ENCODE data around the gene GAREM1.

The GAREM1 gene

GRCh38 chr18:32455361-32455760 lies 15.3 kb downstream of the GAREM1 start:
- DNase-seq, result no peak

DNA sequence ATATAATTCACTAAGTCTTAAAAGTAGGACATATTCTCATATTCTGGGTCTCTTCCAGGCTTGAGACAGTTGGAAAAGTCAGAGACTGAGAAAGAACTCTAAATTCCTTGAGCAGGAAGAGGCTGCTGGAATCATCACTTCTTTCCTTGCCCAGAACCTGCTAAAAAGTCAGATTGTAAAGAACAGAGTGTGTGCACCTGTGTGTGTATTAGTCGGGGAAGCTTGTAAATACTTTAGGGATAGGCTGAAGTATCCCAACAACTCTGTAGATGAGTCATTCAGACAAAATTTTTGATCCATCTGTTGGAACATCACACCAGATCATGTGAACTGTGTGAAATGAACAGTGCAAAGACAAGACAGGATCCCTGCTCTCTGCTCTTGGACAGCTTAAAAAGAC lies 16.1 kb downstream of the GAREM1 start:
- DNase-seq, result no peak

GRCh38 chr18:32450874-32451273 lies 19.8 kb downstream of the GAREM1 start:
- no peak for DNase-seq

GRCh38 chr18:32450026-32450691 lies 20.5 kb downstream of the GAREM1 start:
- DNase-seq, result no peak

- DNase-seq, result no peak
These were observed 23.9 kb downstream of the GAREM1 start for GRCh38 chr18:32446780-32447179.

- no peak for DNase-seq
These were observed 24.8 kb downstream of the GAREM1 start for GRCh38 chr18:32445846-32446245.

DNA sequence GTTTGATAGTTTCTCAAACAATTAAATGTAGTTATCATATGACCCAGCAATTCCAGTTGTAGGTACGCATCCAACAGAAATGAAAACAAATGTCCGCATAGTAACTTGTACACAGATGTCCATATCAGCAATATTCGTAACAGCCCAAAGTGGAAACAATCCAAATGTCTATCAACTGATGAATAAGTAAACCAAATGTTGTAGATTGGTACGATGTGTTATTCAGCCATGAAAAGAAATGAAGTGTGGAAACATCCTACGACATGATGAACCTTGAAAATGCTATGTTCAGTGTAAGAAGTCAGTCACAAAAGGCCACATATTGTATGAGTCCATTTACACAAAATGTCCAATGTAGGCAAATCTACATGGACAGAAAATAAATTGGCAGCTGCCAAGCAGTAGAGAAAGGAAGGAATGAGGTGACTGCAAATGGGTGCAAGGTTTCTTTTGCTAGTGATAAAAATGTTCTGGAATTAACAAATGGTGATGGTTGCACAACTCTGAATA lies 26.9 kb downstream of the GAREM1 start:
- no peak for DNase-seq

DNA sequence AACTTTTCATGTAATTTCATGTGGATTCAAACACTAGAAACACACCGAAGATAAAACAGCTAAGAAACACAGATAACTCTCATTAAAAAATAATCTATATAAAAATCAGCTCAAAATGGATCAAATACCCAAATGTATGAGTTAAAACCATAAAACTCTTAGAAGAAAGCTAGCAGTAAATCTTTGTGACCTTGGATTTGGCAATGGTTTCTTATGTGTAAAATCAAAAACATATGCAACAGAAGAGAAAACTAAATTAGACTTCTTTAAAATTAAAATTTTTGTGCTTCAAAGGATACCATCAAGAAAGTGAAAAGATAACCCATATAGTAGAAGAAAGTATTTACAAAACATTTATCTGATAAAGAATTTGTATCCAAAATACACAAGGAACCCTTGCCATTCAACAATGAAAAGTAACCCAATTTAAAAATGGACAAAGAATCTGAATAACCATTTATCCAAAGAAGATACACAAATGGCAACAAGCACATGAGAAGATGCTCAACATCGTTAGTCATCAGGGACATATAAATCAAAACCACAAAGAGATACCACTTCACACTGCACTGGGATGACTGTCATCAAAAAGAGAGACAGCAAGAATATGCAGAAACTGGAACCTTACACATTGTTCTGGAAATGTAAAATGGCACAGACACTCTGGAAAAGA lies 27.5 kb downstream of the GAREM1 start:
- no peak for DNase-seq

GRCh38 chr18:32442575-32442974 lies 28.1 kb downstream of the GAREM1 start:
- DNase-seq, result no peak

- no peak for DNase-seq
These were observed 29.1 kb downstream of the GAREM1 start for GRCh38 chr18:32441533-32441932.

DNA sequence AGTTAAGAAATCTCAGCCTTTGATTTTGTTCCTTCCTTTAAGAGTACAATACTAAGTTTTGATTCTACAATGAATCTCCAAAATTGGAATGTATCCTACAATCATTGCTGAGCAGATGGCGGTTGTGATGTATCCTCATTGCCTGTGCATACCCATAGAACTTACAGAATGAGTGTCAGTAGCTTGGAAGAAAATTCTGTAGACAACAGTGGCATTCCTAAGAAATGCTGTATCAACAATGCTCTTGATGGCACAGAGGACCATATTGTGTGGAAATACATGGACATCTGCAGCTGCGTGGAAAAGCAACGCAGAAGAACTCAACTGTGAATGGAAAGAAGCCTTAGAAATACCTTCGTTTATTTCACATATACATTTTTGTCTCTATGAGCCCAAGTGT lies 30.2 kb downstream of the GAREM1 start:
- DNase-seq, result no peak

- DNase-seq, result no peak
These were observed 30.9 kb downstream of the GAREM1 start for GRCh38 chr18:32439802-32440201.

DNA sequence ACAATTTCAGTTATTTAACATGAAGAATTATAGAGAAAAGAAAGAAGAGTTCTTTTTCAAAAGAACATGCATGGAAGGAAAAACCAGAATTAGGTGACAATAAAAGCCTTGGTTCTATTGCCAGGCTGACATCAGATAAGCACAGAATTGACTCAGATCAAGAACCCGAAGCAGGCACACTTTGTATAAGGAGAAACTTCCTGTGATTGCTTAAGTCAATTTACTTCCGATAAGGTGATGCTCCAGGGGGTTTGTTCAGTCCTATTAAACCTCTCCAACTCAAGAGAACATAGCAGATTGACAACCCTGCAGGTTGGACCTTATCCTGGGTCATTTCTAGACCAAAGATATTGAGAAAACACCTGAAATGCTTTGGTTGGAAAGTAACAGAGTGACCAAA lies 31.4 kb downstream of the GAREM1 start:
- DNase-seq, result no peak

DNA sequence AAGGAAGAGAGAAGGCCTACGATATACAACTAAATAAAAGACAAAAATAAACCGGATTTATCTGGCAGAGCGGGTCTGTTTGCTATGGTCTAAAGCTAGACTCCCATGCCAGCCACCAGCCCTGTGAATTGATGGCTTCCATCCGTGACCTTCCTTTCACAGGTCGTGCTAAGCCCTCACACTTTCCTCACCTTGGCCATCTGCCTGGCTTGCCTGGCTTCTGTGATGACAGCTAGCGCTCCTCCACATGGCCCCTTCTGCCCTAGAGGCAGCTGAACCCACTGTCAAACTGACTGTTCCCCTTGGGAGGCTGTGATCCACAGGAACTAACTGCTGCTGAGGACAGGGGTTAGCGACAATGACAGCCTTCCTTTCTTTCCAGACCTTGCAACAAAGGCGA lies 32.5 kb downstream of the GAREM1 start:
- no peak for DNase-seq

GRCh38 chr18:32437100-32437834 lies 33.4 kb downstream of the GAREM1 start:
- no peak for DNase-seq

- no peak for DNase-seq
These were observed 34.8 kb downstream of the GAREM1 start for GRCh38 chr18:32435631-32436500.

DNA sequence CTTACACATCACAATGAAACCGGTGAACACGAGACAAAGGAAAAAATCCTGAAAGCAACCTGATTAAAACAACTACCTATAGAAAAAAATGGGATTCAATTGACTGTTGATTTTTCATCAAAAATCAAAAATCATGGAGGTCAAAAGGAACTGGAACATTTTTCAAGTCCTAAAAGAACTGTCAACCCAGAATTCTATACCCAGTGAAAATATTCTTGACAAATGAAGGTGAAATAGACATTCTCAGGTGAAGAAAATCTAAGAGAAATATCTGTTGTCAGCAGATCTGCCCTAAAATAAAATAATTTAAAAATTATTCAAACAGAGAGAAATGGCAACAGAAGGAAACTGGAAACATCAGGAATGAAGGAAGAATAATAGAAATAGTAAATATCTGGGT lies 38.9 kb downstream of the GAREM1 start:
- no peak for DNase-seq

GRCh38 chr18:32429402-32429801 lies 41.3 kb downstream of the GAREM1 start:
- DNase-seq, result no peak

GRCh38 chr18:32427084-32427900 lies 43.4 kb downstream of the GAREM1 start:
- DNase-seq, result no peak

- no peak for DNase-seq
These were observed 45.2 kb downstream of the GAREM1 start for GRCh38 chr18:32425466-32425865.

GRCh38 chr18:32424696-32425095 lies 46.0 kb downstream of the GAREM1 start:
- DNase-seq, result no peak
